ENCODE results near the gene IL17RE.
A peak's percentile ranks its signal among the peaks of the same experiment; 100 is the strongest.

DNA sequence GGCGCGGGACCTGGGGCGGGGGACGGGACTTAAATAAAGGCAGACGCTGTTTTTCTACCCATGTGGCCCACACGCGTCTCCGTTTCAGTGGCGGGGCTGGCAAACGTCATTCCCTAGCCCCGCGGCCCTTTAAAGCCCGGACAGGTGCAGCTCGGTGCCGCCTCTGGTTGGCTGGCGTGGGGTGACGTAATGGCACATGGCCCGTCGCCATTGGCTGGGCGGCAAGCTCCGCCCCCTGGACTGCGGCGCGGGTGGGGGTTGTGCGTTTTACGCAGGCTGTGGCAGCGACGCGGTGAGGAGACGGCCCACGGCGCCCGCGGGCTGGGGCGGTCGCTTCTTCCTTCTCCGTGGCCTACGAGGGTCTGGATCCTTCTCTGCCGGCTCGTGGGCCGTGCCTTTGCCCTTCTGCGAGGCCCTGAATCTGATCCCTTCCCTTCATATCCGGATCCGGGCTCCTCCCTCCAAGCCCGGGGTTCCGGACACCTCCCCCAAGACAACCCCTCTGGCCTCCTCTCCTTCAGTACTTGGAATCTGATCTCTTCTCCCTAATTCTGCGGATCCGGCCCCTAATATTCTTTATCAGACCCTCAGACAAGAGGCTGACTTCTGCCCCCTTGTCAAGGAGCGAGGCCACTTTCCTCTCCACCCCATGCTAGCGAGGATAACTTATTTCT, 31.1 kb downstream of the IL17RE start, which contains the start of gene CRELD1:
- TF ChIP-seq, protein P1, sequence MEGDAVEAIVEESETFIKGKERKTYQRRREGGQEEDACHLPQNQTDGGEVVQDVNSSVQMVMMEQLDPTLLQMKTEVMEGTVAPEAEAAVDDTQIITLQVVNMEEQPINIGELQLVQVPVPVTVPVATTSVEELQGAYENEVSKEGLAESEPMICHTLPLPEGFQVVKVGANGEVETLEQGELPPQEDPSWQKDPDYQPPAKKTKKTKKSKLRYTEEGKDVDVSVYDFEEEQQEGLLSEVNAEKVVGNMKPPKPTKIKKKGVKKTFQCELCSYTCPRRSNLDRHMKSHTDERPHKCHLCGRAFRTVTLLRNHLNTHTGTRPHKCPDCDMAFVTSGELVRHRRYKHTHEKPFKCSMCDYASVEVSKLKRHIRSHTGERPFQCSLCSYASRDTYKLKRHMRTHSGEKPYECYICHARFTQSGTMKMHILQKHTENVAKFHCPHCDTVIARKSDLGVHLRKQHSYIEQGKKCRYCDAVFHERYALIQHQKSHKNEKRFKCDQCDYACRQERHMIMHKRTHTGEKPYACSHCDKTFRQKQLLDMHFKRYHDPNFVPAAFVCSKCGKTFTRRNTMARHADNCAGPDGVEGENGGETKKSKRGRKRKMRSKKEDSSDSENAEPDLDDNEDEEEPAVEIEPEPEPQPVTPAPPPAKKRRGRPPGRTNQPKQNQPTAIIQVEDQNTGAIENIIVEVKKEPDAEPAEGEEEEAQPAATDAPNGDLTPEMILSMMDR (IDR thresholded peaks at IDR 0.05 in 8 of 11, conservative IDR thresholded peaks at IDR 0.05 in 3 of 11), result peak in 1 of 11 experiments; percentile 22
- TF ChIP-seq POLR2AphosphoS5 (IDR thresholded peaks at IDR 0.05), result peak; percentile 96 to 98 (median 97)
